Muscle of arm (tissue), 14 donors: ENCODE measurements around the gene MRGPRE. TPM values are rescaled to one million over a fixed set of nuclear protein-coding genes. Genes with fewer than 3 reads are reported as not detected.
"Not testable (repeated sequence)": the region's sequence is repeated elsewhere in the genome, so short reads cannot be mapped to it uniquely, and the experiment has no call there.

ENCODE experiments used
- DNase-seq: peaks from one replicate; pipeline ENCODE4 v3.0.0-alpha.2; 2013
- long read RNA-seq, 11 donors: transcript quantifications; one replicate each; lab custom pipeline, GENCODE V29; 2026
- polyA plus RNA-seq, 12 donors: library from polyadenylated mRNA; unstranded; fragments of 120-200 nt; gene quantifications; one replicate each; pipeline ENCODE4 v1.2.1, GENCODE V29; 2013; ENCODE audit not compliant: insufficient read length in 12 of 12

Gene MRGPRE, protein sequence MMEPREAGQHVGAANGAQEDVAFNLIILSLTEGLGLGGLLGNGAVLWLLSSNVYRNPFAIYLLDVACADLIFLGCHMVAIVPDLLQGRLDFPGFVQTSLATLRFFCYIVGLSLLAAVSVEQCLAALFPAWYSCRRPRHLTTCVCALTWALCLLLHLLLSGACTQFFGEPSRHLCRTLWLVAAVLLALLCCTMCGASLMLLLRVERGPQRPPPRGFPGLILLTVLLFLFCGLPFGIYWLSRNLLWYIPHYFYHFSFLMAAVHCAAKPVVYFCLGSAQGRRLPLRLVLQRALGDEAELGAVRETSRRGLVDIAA
- polyA plus RNA-seq: not detected
- long read RNA-seq, donor 1: 0 reads
- long read RNA-seq, donor 2: 0 reads
- long read RNA-seq, donor 3: 0 reads
- long read RNA-seq, donor 4: 0 reads
- long read RNA-seq, donor 5: 0 reads
- long read RNA-seq, donor 6: 0 reads
- long read RNA-seq, donor 7: 0 reads
- long read RNA-seq, donor 8: 0 reads
- long read RNA-seq, donor 9: 0 reads
- long read RNA-seq, donor 10: 0 reads
- long read RNA-seq, donor 11: 0 reads

DNA sequence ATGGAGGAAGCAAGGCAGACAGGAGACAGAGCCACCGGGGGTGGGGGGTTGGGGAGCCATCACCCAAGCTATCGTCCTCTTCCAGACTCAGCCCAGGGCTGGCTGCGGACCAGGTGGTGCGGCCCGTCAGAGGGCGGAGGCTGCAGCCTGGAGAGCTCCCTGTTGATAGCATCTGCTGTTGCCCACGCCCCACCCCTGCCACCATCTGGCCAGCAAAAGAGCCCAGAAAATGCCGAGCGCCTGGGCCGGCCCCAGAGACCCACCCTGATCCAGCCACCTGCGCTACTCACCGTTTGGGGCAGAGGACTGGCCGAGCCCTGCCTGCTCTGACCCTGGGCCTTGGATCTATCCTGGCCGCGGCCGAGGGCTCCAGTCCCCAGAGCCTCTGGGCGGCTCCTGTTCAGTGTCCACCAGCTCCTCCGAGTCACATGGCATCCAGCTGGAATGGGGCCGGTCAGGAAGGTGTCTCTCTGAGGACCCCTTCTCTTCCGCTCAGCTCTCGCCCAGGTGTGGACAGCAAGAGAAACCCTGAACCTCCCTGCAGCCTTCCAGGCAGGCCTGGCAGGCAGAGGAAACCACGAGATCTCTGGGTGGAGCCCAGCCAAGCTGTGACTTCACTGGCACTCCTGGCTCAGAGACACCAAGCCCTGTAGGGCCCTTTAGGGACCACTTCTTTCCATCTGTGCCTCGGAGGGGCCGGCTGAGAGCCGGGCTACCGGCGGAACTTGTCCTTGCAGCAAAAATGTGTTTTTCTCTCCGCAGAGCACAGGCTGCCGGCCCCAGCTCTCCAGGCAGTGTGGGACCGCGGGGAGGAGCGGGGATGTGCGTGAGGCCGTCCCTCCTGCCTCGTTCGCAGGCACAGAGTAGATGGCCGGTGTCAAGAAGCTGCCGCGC lies at the start of gene MRGPRE:
TSS of gene MRGPRE (minus strand) at position 567 of the 894 bp plus-strand sequence. CDS start 3,618 bp downstream, outside the sequence.
- DNase-seq: no peak

DNA sequence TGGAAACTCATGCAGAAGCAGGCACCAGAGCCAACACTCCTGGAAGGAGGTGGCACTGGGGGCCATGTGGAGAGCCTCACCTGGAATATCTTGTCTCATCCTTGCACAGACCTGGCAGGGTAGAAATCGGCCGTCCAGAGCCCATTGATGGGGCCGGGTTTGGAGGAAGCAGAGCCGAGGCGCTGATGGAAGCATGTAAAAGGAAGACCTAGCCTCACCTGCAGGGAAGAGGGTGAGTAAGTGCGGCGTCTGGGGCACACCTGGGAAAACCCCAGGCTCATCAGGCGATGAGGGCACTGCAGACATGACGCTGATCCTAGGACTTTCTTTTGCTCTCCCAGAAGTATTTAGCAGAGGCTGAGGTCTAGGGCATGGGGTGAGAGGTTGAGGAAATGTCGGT lies 48.9 kb upstream of the MRGPRE start:
- not testable (repeated sequence) for DNase-seq

DNA sequence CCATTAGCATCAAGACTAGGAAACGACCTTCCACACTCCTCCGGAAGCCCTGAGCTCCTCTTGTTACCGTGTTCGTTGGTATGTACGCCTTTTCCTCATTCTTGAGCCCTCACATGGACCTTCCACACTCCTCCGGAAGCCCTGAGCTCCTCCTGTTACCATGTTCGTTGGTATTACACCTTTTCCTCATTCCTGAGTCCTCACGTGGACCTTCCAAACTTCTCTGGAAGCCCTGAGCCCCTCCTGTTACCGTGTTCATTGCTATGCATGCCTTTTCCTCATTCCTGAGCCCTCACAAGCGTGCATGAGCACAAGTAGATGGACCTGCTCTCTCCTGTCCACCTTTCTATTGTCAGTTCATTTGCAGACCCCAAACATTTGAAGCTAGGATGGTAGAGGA lies 48.4 kb upstream of the MRGPRE start:
- DNase-seq: not testable (repeated sequence)

DNA sequence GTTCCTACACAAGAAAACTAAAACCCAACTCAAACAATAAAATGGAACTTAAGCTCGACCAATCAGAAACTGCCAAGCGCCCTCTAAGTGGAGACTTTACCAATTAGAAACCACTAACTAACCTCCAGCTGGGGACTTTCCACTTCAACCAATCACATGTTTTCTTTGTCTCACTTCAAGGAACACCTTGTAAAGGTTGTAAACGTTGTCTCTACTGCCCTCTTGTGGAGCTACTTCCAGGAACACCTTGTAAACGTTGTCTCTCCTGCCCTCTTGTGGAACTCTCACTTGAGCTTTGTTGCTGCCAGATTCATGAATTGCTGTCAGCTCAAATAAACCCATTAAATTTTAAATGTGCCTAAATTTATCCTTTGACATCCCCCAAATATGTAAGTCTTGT lies 46.7 kb upstream of the MRGPRE start:
- DNase-seq: not testable (repeated sequence)

DNA sequence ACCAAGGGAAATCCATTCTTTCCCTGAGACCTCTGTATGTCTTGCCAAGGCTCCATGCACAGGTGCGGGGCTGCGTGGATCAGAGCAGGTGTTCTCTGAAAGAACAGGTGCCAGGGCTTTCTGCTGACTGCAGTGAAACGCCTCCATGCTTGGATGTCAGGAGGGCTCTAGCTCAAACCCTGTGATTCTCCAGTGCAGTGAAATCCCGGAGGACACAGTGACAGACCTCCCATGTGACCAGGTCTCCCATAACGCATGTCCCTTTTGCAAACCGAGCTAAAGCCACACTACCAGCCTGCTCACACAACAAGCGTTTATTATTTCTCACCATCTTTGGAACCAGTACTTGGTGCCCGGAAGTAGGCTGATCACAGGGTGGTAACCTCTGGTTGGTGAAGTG lies 41.4 kb upstream of the MRGPRE start:
- not testable (repeated sequence) for DNase-seq

DNA sequence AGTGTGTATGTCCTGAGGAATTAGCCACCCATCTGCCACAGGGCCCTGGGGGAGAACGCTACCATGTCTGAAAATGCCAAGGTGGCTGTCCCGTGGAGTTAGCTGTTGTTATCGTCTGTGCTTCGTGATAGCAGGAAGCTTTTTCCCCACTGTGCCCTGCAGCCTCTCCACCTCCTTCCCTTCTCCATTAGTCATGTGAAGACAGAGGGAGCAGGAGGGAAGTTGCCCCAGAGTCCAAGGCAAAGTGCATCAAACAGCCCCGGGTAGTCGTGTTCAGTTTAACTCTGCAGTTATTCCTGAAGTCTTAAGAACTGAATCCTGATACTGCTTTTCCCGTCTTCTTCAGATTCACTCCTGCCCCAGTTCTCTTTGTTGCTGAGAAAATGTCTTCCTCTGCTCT lies 30.3 kb upstream of the MRGPRE start:
- DNase-seq: not testable (repeated sequence)

DNA sequence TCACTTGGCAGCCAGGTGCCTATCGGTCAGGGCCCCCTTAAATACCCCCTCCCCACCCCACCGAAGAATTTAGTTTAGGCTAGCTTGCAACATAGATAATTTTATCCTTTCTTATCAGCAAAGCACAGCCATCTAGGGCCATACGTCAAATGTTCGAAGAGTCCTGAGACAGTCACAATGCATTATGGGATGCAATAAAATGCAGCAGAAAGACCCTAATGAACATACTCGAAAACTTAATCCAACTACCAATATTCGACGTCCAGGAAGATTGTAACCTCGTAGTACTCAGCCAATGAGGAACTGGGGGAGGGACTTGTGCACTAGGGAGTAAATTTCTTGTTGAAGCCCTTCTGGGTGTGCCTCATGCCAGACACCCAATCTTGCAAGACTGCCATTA lies 29.6 kb upstream of the MRGPRE start:
- DNase-seq: not testable (repeated sequence)

DNA sequence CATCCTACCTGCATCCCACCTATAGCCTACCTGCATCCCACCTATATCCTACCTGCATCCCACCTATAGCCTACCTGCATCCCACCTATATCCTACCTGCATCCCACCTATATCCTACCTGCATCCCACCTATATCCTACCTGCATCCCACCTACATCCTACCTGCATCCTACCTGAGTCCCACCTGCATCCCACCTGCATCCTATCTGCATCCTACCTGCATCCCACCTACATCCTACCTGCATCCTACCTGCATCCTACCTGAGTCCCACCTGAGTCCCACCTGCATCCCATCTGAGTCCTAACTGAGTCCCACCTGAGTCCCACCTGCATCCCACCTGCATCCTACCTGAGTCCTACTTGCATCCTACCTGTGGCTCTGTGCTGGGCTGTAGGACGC lies 25.3 kb upstream of the MRGPRE start:
- not testable (repeated sequence) for DNase-seq

DNA sequence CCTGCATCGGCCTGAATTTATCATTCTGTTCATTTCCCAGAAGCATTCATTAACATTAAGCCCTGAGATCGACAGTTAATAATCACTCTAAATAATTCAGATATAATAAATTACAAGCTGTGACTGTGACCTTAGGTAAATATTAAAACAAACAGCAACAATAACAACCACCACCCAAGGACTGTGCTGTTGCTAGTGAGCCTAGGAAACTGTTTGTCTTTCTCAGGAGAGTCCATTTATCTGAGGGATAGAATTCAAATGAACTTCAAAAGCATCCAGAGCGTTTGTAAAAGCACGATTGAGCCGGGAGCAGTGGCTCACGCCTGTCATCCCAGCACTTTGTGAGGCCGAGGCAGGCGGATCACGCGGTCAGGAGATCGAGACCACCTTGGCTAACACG lies 23.0 kb upstream of the MRGPRE start:
- not testable (repeated sequence) for DNase-seq

DNA sequence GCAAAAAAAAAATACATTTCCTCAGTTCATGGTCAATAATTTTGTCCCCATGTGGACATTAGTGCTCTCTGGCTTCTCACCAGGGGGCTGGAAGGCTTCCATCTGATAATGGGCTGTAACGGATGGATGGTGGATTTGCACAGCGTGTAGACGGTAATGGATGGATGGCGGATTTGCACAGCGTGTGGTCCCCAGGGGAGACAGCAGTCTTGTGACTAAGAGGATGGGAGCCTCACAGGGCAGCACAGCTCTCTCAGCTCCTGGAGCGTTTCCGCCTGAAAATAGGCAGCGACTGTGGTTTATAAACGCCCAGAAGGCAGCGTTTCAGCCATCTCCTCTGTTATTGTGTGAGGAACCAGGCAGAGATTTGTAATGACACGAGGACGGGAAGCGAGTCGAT lies 22.6 kb upstream of the MRGPRE start:
- not testable (repeated sequence) for DNase-seq

DNA sequence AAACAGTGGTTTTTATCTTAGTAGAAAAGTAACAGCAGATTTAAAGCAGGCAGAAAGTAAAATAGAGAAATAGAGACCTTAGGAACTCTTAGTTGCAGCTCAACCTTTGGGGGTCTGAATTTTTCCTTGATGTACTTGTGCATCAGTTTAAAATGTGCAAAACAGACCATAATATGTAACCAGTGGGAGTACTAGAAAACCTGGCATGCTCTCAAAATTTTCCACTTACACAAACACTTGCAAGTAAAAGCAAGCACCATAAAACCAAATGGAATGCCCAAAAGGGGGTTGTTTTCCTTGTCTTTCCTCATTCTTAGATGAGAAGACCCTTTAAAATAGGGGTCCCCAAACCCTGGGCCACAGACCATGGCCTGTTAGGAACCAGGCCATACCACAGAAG lies 12.9 kb upstream of the MRGPRE start:
- no peak for DNase-seq

DNA sequence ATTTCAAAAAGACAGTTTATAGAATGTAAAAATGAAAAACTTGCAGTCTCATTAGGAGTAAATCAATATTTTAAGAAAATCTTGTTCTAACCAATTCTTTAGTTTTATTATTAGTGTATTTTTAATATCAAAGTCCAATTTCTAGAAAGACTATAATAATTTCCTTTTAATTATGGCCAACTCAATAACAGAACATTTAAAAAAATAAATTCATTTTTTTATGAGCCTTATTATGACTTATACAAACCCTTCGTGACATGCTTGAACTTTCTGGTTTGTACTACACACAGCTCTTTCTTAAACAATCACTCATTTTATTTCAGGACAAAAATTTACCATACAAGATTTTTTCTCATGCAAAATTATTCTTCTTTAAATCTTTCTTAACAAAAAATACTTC lies 11.7 kb upstream of the MRGPRE start:
- DNase-seq: no peak

DNA sequence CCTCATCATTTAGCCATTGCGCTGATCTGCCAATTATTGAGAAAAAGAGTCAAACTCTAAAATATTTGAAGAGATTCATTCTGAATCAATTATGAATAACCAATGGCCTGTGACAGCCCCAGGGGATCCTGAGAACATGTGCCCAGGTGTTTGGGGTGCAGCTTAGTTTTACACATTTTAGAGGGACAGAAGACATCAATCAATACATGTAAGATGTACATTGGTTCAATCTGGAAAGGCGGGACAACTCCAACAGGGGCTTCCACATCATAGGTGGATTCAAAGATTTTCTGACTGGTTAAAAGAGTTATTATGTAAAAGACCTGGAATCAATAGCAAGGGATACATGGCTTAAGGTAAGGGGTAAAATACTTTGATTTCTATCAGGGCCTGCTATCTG lies 4.9 kb upstream of the MRGPRE start:
- DNase-seq: no peak

DNA sequence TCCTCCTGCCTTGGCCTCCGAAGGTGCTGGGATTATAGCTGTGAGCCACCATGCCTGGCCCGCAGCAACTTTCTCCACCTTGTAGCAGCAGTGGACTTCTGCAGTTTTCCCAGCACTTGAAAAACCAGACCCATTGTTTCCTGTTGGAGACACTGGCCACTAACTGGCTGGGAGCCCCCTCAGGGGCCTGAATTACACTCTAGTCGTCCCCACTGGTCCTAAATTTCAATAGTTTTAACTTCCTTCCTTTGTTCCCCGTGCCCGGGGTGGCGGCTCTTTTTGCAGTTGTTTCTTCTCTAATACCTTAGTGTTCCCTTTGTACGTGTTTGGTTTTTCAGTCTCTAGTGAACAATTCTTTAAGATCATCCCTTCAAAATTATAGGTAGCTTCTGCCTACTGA lies 2.6 kb upstream of the MRGPRE start:
- no peak for DNase-seq

DNA sequence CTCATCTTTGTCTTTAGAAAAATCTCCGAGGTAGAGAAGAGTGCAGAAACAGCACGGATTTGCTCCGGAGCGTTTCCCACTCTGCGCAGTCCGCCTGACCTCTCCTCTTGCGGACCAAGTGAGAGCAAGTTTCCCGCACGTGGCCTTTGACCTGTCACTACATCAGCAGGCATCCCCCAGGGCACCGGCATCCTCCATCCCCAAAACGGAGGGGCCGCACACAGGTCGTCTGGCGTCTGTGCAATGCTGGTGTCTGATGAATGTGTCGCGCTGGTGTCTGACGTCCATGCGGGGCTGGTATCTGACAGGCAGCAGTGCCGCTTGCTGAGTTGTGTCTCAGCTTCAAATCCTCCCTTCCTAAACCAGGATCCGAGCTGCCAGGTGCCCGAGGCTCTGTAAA lies 739 bp upstream of the MRGPRE start:
- DNase-seq: no peak

DNA sequence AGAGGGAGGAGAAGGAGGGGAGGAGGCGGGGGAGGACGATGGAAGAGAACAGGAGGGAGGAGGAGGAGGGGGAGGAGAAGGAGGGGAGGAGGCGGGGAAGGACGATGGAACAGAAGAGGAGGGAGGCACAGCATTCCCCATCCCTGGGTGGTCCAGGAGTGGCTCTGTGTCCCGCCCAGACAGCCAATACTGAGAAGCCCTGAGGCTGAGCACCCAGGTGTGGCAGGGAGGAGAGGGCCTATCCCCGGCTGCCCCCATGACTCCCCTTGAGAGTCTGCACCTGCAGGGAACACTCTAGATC lies 717 bp downstream of the MRGPRE start:
- no peak for DNase-seq

DNA sequence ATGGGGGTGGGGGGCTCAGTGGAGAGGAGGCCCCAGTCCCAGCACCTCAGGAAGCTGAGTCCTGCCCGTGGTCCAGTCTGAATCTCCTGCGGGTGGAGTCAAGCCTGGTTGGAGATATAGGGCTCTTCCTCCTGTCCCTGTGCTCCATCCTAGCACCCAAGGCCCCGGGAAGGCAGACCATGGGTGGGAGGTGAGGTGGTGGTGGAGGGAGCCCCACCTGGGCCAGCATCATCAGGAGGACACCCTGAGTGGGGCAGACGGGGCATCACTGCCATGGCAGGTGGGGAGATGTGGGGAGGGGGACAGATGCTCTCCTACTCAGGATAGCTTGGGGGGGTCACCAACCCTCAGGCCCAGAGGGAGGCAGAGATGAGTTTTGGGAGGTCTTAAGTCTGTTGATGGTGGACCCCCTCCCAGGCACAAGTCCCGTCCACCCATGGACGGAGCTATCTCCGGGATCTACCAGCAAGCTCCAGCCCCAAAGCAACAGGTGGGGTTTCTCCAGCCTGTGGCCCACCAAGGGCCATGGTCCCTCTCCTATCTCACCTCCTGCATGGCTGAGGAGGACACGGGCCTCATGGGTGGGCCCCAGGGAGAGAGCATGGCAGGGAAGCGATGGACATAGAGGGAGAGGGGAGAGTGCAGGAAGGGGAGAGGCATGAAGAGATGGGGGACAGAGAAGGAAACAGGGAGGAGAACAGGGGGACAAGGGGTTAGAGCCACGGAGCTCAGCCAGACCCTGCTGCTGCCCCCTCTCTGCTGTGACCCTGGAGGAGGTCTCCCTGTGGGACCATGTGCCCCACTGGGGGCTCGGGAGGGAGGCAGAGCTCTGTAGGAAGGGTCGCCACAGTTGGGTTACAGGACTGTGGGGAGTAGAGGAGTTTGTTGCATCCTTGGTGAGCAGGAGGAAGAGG lies 1.3 kb downstream of the MRGPRE start:
- DNase-seq: no peak

DNA sequence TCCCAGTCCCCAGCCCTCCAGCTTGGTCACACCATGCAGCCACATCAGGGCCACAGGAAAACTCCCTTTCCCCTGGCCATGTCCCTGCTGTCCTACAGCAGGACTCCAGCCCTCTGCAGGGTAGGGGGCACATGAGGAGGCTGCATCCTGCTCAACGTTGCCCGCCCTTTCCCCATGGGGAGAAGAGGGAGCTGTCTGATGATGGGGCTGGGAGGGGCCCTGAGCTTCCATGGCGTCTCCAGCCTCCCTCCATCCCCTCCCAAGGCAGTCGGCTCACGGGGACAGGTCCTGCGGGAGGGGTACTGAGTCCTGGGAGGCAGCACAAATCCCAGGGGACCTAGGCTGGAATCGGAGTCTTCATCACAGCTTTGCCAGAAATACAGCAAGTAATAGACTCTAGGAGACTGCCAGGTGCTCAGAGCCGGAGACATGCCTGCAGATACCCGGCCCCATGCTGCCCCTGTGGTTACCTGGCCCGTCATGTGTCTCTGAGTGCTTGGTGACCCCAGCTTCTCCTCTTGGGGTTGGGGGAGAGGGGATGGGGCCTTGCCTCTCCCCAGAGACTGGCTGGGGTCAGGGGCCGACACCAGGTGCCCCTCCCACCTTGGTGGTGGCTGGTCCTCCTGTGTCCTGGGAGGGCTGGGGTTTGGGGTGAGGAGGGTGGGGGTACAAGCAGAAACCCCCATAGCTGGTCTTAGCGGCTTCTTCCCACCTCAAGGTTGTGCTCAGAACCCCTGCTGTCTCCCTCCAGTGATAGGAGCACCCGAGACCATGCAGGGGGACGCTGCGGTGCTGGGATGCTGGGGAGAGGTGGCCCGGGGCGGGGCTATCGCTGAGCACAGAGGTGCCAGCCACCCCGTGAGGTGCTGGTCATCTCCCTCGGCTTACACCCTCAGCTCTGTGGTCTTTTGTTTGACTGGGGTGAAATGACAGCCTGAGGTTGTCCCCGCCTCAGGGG lies 2.3 kb downstream of the MRGPRE start:
- DNase-seq: no peak

DNA sequence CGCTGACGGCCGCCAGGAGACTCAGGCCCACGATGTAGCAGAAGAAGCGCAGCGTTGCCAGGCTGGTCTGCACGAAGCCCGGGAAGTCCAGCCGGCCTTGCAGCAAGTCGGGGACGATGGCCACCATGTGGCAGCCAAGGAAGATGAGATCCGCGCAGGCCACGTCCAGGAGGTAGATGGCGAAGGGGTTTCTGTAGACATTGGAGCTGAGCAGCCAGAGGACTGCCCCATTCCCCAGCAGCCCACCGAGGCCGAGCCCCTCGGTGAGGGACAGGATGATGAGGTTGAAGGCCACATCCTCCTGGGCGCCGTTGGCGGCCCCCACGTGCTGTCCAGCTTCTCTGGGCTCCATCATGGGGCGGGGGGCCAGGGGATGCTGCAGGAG lies 3.8 kb downstream of the MRGPRE start:
- DNase-seq: no peak
